Non-pigmented ciliary epithelial cell (primary cell): ENCODE results near the gene EIF1AD.
"Not testable (repeated sequence)": the region's sequence is repeated elsewhere in the genome, so short reads cannot be mapped to it uniquely, and the experiment has no call there.

Experiments used
- DNase-seq: peaks from one replicate; pipeline ENCODE4 v3.0.0-alpha.2; 2010; ENCODE audit warnings: low read depth

EIF1AD gene

GRCh38 chr11:65967329-65967934 lies 34.5 kb downstream of the EIF1AD start:
- DNase-seq = no peak

DNA sequence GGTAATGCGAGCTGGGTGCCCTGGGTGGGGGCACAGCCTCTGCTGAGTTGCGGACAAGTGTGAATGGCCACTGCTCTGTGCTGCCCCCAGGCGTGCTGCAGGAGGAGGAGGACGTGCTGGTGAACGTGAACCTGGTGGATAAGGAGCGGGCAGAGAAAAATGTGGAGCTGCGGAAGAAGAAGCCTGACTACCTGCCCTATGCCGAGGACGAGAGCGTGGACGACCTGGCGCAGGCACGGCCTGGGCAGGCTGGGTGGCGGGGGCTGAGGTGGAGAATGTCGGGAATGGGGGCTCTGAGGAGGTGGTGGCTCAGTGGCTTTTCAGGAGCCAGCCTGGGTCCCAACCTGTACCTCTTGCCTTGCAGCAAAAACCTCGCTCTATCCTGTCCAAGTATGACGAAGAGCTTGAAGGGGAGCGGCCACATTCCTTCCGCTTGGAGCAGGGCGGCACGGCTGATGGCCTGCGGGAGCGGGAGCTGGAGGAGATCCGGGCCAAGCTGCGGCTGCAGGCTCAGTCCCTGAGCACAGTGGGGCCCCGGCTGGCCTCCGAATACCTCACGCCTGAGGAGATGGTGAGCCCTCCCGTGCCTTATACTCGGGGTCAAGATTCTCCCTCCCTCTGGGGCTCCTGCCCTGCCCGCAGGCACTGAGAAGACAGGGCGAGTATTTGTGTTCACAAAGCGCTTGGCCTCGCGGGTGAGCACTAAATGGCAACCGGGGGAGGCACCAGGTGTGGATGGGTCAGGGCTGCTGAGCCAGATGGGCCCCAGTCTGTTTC lies 35.8 kb downstream of the EIF1AD start:
- DNase-seq = no peak

GRCh38 chr11:65964906-65965305 lies 37.1 kb downstream of the EIF1AD start:
- DNase-seq = no peak

DNA sequence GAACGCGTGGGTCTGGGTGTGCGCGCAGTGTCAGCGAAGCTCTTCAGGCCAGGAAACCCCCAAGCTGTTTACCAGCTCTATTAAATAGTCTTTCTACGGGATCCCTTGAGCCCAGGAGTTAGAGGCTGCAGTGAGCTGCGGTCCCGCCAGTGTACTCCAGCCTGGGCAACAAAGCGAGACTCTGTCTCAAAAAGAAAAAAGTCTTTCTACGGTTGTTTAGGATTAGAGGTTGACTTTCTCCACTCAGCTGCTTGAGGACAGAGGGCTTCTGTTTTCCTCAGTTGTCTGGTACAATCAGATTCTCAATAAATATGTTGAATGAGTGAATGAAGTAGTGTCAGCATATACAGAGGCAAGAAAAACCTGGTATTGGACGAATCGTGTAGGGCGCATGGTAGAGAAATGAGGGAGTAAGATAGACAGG lies 39.8 kb downstream of the EIF1AD start:
- DNase-seq = no peak

- peak; percentile 80 for DNase-seq
Observed at GRCh38 chr11:65961267-65962140, 40.5 kb downstream of the EIF1AD start, which contains the start of gene SART1. SART1 (plus strand) TSS chr11:65961734; CDS start chr11:65961781, 47 bp downstream.

GRCh38 chr11:65960824-65961266 lies 41.1 kb downstream of the EIF1AD start:
- no peak for DNase-seq

DNA sequence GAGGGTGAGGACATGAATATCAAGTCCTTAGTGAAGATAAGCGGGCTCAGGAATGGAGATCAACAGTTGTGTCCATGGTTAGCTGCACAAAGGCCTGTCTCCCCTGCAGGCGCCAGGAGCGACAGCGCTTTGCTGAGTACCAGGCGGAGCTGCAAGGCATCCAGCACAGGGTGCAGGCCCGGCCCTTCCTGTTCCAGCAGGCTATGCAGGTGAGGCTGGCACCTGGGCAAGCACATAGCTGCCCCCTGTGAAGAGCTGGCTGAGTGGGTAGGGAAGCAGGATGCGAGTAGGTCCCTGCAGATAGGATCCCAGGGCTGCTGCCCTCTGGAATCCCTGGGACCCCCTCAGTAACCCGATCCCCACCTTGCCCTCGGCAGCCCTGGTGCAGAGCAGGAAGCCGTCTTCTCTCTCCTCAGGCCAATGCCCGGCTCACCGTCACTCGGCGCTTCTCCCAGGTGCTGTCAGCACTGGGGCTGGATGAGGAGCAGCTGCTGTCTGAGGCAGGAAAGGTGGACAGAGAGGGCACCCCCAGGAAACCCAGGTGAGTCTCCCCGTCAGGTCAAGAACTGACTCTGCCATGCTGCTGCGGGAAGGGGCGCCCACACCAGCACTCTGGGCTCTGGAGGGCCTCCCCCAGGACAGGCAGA lies 43.1 kb downstream of the EIF1AD start:
- no peak for DNase-seq

GRCh38 chr11:65958291-65958690 lies 43.7 kb downstream of the EIF1AD start:
- no peak for DNase-seq

DNA sequence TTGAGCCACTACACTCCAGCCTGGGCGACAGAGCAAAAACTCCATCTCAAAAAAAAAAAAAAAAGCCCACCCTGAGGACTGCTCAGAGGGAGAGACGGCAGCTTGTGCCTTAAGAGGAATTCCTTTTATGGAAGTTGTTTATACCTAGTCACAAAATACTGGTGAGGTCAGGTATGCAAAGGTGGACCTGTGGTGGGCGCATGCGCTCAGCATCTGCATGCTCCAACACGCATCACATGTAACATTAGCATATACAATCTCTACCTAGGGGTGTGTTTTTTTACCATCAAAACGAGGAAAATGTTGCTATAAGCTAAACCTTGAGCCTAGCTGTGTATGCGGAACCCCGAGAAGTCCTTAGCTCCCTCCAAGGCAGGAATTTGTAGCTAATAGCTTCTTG lies 47.2 kb downstream of the EIF1AD start:
- DNase-seq = no peak

GRCh38 chr11:65953471-65953870 lies 48.5 kb downstream of the EIF1AD start:
- no peak for DNase-seq

GRCh38 chr11:65952052-65952521 lies 49.9 kb downstream of the EIF1AD start:
- DNase-seq = no peak

DNA sequence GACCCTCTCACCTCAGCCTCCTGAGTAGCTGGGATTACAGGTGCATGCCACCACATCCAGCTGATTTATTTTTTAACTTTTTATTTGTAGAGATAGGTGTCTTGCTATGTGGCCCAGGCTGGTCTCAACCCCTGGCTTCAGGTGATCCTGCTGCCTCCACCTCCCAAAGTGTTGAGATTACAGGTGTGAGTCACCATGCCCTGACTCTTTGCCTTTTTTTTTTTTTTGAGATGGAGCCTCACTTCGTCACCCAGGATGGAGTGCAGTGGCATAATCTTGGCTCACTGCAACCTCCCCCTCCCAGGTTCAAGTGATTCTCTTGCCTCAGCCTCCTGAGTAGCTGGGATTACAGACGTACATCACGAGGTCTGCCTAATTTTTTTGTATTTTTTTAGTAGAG lies 50.3 kb downstream of the EIF1AD start:
- not testable (repeated sequence) for DNase-seq

DNA sequence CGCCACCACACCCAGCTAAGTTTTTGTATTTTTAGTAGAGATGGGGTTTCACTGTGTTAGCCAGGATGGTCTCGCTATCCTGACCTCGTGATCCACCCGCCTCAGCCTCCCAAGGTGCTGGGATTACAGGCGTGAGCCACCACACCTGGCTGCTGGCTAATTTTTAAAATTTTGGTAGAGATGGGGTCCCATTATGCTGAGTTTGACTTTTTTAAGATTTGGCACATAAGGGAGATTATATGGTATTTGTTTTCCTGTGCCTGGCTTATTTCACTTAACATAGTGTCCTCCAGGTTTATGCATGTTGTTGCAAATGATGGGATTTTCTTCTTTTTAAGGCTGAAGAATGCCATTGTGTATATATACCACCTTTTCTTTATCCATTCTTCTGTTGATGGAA lies 51.2 kb downstream of the EIF1AD start:
- DNase-seq = not testable (repeated sequence)

GRCh38 chr11:65947603-65948125 lies 54.3 kb downstream of the EIF1AD start:
- no peak for DNase-seq

DNA sequence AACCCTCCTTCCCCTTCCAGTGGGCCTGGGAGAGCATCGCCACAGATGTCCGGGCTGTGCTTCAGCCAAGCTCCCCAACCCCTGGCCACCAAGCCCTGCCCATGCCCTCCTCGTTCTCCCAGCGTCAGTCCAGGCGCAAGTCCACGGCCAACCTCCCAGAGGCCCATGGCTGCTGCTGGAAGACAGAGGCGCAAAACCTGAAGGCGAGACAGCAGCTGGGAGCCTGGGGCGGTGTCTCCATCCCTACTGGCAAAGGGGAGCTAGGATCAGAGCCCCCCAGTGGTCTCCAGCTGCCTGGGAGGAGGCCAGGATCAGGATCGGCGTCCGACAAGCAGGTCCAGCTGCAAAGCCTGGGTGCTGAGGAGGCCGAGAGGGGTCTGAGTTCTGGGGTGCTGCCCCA lies 54.8 kb downstream of the EIF1AD start:
- no peak for DNase-seq

- DNase-seq = no peak
Observed at GRCh38 chr11:65946655-65947054, 55.3 kb downstream of the EIF1AD start.
